GM12892 (cell line): ENCODE data around the gene MARCOL.
"Not testable (repeated sequence)": the region's sequence is repeated elsewhere in the genome, so short reads cannot be mapped to it uniquely, and the experiment has no call there.

Experiments used
- DNase-seq: peaks from one replicate; pipeline ENCODE4 v3.0.0; 2011; ENCODE audit not compliant: insufficient read length
- FAIRE-seq: peaks from 2 replicates; lab custom pipeline; 2011; peaks lifted over from hg19 to GRCh38; lab: Jason Lieb, UNC
- POLR2A ChIP-seq: IDR thresholded peaks from 2 replicates; pipeline ENCODE4 v1.6.1; 2011; ENCODE audit warnings: low read depth, low read length, control low read depth
- POLR2AphosphoS5 ChIP-seq: IDR thresholded peaks from 2 replicates; pipeline ENCODE4 v1.6.1; 2011; ENCODE audit warnings: low read depth, low read length, control low read depth
- TAF1 ChIP-seq: IDR thresholded peaks from 2 replicates; pipeline ENCODE4 v1.6.1; 2011; ENCODE audit warnings: low read depth, mild to moderate bottlenecking, control low read depth, low read length, borderline replicate concordance

MARCOL gene

GRCh38 chr5:148224117-148224742 is 14.1 kb upstream of the MARCOL start:
- no peak for TF ChIP-seq POLR2AphosphoS5
- no peak for TF ChIP-seq POLR2A
- no peak for TF ChIP-seq TAF1
- FAIRE-seq (no peak), DNase-seq (no peak)

DNA sequence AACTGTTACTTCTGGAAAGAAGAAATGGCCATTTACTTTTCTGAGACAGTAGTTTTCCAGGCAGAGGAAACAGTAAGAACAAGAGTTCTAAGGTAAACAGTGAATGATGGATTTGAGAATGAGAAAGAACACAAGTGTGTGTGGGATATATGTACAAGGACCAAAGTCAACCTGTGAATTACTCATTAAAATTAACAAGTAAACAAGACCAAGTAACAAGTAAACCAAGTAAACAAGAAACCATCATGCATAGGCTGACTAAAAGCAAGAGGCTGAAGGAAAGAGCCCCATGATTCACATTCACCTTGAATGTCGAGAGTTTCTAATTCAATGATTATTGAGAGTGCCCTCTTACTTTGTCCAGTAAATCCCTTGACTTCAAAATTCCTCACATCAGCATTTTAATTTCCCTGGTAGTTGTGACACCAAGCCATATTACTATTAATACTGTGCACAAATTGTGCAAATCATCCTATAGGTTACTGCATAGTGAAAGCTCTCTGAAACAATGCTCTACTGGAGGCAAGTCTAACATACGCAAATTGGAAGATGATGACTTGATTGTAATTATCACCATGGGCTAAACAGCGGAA is 9.8 kb upstream of the MARCOL start:
- DNase-seq (no peak), FAIRE-seq (no peak)
- TF ChIP-seq POLR2A (no peak), POLR2AphosphoS5 (no peak), TAF1 (no peak)

GRCh38 chr5:148229840-148230239 is 8.5 kb upstream of the MARCOL start:
- TF ChIP-seq POLR2AphosphoS5: no peak
- TF ChIP-seq POLR2A: no peak
- TF ChIP-seq TAF1: no peak
- DNase-seq (no peak), FAIRE-seq (no peak)

DNA sequence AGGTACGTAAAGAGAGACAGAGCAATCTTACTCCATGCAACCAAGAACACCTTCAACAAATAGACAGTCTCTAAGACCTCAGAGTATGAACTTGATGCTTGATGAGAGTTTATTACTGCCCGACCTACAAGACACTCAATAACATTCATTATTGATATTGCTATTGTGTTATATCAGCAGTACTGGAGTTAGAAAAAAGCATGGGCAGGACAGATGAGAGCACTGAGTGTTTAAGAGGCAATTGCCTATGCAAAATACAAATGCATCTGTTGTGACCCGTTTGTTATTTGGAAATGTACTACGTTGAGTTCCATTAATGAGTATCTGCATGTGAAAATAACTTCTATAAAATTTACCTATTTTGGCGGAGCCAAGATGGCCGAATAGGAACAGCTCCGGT is 8.1 kb upstream of the MARCOL start:
- FAIRE-seq (no peak), DNase-seq (no peak)
- TF ChIP-seq TAF1 (no peak), POLR2A (no peak), POLR2AphosphoS5 (no peak)

DNA sequence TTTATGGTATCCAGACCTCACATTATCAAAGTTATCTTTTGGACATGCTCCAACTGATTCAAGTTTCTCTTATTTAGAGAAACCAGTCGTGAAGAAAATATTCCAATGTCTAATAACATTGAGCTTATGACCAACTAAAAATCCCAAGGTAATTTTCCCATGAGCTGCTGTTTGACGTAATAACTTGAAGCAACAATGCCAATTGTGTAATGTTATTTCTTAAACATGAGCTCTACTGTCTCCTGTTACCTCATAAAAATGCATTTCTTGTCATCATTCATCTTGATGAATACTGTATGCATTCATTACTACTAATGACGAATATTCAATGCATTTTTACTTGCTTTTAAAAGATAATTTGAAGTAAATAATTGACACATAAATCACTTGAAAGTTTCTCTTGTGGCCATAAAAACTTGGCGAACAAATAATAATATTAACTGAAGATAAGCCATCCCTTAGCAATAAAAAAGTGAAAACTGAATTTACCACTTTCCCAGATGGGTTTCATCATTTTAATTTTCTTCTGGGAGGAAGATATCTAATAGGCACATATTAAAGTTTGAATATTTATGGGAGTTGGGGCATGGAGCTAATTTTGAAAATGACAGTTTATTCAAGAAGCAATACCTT is 424 bp upstream of the MARCOL start:
- DNase-seq (no peak), FAIRE-seq (no peak)
- no peak for TF ChIP-seq POLR2A
- TF ChIP-seq TAF1: no peak
- TF ChIP-seq POLR2AphosphoS5: no peak

DNA sequence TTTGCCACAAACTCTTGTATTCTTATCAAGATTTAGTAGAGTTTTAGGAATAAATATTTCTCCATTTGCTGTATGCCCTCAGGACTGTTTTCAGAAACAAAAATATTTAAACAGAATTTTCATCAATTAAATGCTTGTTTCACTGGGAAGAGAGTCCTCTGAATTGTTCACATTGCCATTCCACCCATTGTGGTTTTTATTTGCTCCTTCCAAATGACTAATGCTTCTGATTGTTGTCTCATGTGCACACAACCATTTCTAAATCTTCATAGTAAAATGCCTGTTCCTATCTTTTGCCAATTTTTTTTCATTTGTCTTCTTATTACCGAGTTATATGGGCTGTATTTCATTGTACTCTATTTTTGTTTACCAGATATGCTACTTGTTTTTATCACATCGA is 10.6 kb downstream of the MARCOL start:
- no peak for TF ChIP-seq POLR2A
- no peak for TF ChIP-seq POLR2AphosphoS5
- TF ChIP-seq TAF1: no peak
- FAIRE-seq (no peak), DNase-seq (no peak)

DNA sequence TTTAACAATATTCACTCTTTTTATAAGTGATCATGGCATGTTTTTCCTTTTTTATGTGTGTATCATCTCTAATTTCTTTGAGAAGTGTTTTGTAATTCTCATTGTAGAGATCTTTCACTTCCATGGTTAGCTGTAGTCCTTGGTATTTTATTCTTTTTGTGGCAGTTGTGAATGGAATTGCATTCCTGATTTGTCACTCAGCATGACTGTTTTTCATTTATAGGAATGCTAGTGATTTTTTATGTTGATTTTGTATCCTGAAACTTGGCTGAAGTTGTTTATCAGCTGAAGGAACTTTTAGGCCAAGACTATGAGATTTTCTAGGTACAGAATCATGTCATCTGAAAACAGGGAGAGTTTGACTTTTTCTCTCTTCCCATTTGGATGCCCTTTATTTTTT is 17.1 kb downstream of the MARCOL start:
- no peak for TF ChIP-seq POLR2A
- TF ChIP-seq TAF1: no peak
- no peak for TF ChIP-seq POLR2AphosphoS5
- no peak for DNase-seq
- no peak for FAIRE-seq

GRCh38 chr5:148259288-148259687 is 21.0 kb downstream of the MARCOL start:
- FAIRE-seq: no peak
- TF ChIP-seq POLR2A: no peak
- no peak for TF ChIP-seq TAF1
- no peak for TF ChIP-seq POLR2AphosphoS5

GRCh38 chr5:148261221-148261620 is 22.9 kb downstream of the MARCOL start:
- TF ChIP-seq POLR2AphosphoS5 (no peak), TAF1 (no peak), POLR2A (no peak)
- DNase-seq (no peak), FAIRE-seq (no peak)

More at GRCh38 chr5:148259288-148259687, 21.0 kb downstream of the MARCOL start:
- no peak for DNase-seq

DNA sequence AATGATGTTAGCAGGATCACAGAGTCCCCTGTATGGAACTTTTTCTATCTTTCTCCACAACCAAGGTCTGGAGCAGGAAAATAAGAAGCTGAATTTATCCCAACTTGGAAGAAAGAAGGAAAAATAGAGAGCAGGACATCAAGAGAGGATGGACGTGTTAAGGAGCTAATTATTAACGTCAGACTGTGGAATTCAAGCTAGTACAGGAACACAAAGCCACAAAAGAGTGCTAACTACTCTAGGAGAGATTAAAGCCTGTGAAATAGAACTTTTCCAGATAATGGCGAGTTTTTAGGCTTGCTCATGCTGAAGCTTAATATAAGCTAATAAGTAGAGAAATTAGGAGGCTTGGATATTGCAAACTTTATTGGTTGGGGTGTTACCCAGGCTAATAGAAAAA is 29.6 kb downstream of the MARCOL start:
- FAIRE-seq (no peak), DNase-seq (no peak)
- TF ChIP-seq TAF1 (no peak), POLR2AphosphoS5 (no peak), POLR2A (no peak)

DNA sequence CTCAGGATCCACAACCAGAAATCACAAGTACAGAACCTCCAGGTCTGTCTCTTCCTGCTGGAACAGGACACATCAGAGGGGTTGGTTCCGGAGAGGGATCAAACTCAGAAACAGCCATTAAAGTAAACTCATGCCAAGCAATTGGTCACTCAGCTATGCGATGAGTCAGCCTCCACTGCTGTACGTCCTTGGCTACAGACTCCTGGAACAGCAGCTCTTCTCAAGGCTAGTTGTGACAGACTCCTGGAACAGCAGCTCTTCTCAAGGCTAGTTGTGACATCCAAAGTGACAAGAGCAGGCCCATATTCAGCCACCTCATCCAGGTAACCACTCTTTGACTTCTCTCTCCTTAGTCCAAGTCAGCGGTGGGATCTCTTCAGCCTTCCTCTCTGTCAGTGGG is 30.2 kb downstream of the MARCOL start, which contains the start of gene SPINK13:
Gene SPINK13, plus strand, starts transcription at position 229 of the 400 bp plus-strand sequence. CDS start 1,279 bp downstream, outside the sequence.
- FAIRE-seq (no peak), DNase-seq (no peak)
- no peak for TF ChIP-seq POLR2A

DNA sequence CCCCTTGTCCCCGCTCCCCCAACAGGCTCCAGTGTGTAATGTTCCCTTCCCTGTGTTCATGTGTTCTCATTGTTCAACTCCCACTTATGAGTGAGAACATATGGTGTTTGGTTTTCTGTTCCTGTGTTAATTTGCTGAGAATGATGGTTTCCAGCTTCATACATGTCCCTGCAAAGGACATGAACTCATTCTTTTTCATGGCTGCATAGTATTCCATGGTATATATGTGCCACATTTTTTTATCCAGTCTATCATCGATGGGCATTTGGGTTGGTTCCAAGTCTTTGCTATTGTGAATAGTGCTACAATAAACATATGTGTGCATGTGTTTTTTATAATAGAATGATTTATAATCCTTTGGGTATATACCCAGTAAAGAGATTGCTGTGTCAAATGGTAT is 36.8 kb downstream of the MARCOL start:
- FAIRE-seq: not testable (repeated sequence)

DNA sequence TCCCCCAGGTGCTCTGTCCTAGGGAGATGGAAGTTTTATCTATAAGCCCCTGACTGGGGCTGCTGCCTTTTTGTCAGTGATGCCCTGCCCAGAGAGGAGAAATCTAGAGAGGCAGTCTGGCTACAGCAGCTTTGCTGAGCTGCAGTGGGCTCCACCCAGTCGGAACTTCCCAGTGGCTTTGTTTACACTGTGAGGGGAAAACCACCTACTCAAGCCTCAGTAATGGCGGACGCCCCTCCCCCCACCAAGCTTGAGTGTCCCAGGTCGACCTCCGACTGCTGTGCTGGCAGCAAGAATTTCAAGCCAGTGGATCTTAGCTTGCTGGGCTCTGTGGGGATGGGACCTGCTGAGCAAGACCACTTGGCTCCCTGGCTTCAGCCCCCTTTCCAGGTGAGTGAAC is 42.6 kb downstream of the MARCOL start:
- not testable (repeated sequence) for DNase-seq, FAIRE-seq

More for the DNA sequence above, 36.8 kb downstream of the MARCOL start:
- DNase-seq: not testable (repeated sequence)

- FAIRE-seq, DNase-seq: not testable (repeated sequence)
Measured at GRCh38 chr5:148281336-148281735, 43.0 kb downstream of the MARCOL start.
